ENCODE results near the gene ABHD12B. TPM values are rescaled to one million over a fixed set of nuclear protein-coding genes. Genes with fewer than 3 reads are reported as not detected.

The ABHD12B gene
- total and polyA plus RNA-seq, 2 of the 13 experiments (the other 11 are each of a cell fraction or from before 2014, with no cell fraction given): not detected

- TF ChIP-seq NFYC (CRISPR knock-in tag; IDR thresholded peaks at IDR 0.05) (peak; percentile 35; the same call in 1 of the 2 replicates), MIXL1 (CRISPR knock-in tag; IDR thresholded peaks at IDR 0.05) (0 out of 2 replicates have a peak, but pooled peaks have one; percentile 37), ZSCAN29 (CRISPR knock-in tag; conservative IDR thresholded peaks at IDR 0.05) (no peak), SRF (IDR thresholded peaks at IDR 0.05; ENCODE audit: low read depth, low read length) (peak; percentile 82), ZNF17 (CRISPR knock-in tag; IDR thresholded peaks at IDR 0.05) (no peak), CHD4 (IDR thresholded peaks at IDR 0.05; ENCODE audit: borderline replicate concordance, low read length) (no peak), ZNF142 (CRISPR knock-in tag; IDR thresholded peaks at IDR 0.05) (no peak), ZNF614 (CRISPR knock-in tag; IDR thresholded peaks at IDR 0.05; ENCODE audit: borderline replicate concordance) (peak; percentile 20; the same call in 1 of the 2 replicates), NONO (IDR thresholded peaks at IDR 0.05) (no peak), NONO (CRISPR knock-in tag; conservative IDR thresholded peaks at IDR 0.05) (no peak), EHMT2 (IDR thresholded peaks at IDR 0.05; ENCODE audit: borderline replicate concordance, low read depth, low read length) (no peak), ZBTB21 (CRISPR knock-in tag; IDR thresholded peaks at IDR 0.05) (no peak; the same call in 1 of the 2 replicates), BATF2 (CRISPR knock-in tag; IDR thresholded peaks at IDR 0.05) (no peak), GABPA (IDR thresholded peaks at IDR 0.05; ENCODE audit: low read depth, low read length) (no peak), GABPA (CRISPR knock-in tag; IDR thresholded peaks at IDR 0.05; ENCODE audit: low read depth) (0 out of 2 replicates have a peak, but pooled peaks have one; percentile 6), JUNB (CRISPR knock-in tag; IDR thresholded peaks at IDR 0.05; ENCODE audit: borderline replicate concordance) (no peak), STAT5B (CRISPR knock-in tag; IDR thresholded peaks at IDR 0.05) (no peak), ZNF468 (CRISPR knock-in tag; IDR thresholded peaks at IDR 0.05) (no peak), ADNP (CRISPR knock-in tag; IDR thresholded peaks at IDR 0.05) (no peak), ZMAT3 (CRISPR knock-in tag; conservative IDR thresholded peaks at IDR 0.05) (no peak)
- TF ChIP-seq, protein P1, sequence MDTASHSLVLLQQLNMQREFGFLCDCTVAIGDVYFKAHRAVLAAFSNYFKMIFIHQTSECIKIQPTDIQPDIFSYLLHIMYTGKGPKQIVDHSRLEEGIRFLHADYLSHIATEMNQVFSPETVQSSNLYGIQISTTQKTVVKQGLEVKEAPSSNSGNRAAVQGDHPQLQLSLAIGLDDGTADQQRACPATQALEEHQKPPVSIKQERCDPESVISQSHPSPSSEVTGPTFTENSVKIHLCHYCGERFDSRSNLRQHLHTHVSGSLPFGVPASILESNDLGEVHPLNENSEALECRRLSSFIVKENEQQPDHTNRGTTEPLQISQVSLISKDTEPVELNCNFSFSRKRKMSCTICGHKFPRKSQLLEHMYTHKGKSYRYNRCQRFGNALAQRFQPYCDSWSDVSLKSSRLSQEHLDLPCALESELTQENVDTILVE (CRISPR knock-in tag; IDR thresholded peaks at IDR 0.05): peak; percentile 30; the same call in 1 of the 2 replicates
Measured at GRCh38 chr14:50875359-50876070, 3.7 kb downstream of the ABHD12B start (continued).
